CD4-positive, alpha-beta T cell treated with Interleukin-17A for 4 hours (primary cell): Measurements from ENCODE around the gene NDUFB3.

Experiments used
- DNase-seq: peaks from one replicate; pipeline ENCODE4 v3.0.0-alpha.2; 2020; ENCODE audit warnings: mixed read lengths

The NDUFB3 gene

DNA sequence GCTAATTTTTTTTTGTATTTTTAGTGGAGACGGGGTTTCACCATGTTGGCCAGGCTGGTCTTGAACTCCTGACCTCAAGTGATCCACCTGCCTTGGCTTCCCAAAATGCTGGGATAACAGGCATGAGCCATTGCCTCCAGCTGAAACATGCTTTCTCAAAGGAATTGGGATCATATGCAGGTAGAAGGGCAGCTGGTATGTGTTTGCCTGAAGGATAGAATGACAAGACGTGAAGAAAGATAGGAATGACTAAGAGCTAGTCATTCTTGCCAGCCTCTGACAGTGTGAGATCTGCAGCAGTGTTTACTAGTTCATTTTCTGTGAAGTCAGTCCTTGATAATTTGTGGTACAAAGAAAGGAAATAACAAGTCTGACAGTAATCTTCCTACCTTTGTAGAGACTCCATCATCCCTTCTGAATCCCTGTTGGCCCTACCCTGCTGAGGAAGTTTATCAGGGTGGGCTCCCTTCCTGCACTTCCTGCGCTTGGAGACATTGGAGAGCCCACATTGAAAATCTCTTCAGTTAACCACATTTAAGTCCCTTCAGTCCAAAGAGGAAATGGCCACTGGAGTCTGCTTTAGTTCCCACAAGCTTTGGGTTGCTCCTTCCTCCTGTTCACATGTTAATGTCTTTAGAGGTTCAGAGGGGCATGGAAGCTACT lies 58.9 kb downstream of the NDUFB3 start:
- peak; percentile 56 for DNase-seq

DNA sequence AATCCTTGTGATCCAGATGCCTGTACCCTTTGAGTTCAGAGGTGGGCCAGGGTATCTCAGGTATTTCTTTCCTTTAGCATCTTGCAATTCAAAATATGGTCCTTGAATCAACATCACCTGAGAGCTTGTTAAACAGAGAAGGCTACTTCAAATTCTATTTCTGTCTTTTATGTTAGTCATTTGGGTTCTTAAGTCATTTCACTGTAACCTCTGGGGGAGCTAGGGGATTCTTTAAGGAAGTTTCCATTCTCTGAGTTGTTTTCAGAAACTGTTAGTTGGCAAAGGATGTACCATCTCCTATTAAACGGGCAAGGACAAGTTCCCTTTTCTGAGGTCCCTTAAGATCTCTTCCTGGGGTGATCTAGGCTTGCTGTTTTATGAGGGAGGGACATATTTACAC lies 60.7 kb downstream of the NDUFB3 start:
- DNase-seq, result no peak
